ENCODE results near the gene DDX4. TPM values are rescaled to one million over a fixed set of nuclear protein-coding genes. Genes with fewer than 3 reads are reported as not detected.

DDX4 gene
- total and polyA plus RNA-seq, 9 of the 15 experiments (the other 6 are each of a cell fraction or from before 2014, with no cell fraction given) = not detected

Small RNAs within 50 kb of the gene (small RNA-seq; reads per million reads assigned to genes)
- not detected for gene AC016632.1
- 2.0 reads per million, percentile 81 among the genes with 10 or more reads in this experiment for gene RNA5SP183

Other genes with a start within 250 kb of the DDX4 start
- not detected in 2 replicates for gene PLPP1, start 203.1 kb upstream of the DDX4 start, total RNA-seq (2014; rRNA removed)
- gene PLPP1, start 203.1 kb upstream of the DDX4 start, total RNA-seq (2014; rRNA removed; fragmentation: Illumina TruSeq; extraction: Trizol) = not detected in 2 replicates
- gene PLPP1, start 203.1 kb upstream of the DDX4 start, total RNA-seq (2015; rRNA removed; fragmentation: Illumina TruSeq; extraction: Trizol) = not detected in 2 replicates
- gene PLPP1, start 203.1 kb upstream of the DDX4 start, total RNA-seq (2021) = 0.18 and 0.24 TPM in 2 replicates
- gene PLPP1, start 203.1 kb upstream of the DDX4 start, polyA plus RNA-seq (2011; rRNA removed) = not detected in 2 replicates
- gene PLPP1, start 203.1 kb upstream of the DDX4 start, polyA plus RNA-seq (2014; fragmentation: Illumina TruSeq; extraction: Trizol) = not detected in 2 replicates
- under 1 TPM; 0.04 TPM for gene PLPP1, start 203.1 kb upstream of the DDX4 start, polyA plus RNA-seq (2014; fragmentation: Nextera tagmentation; extraction: Ambion mirVana)
- not detected in 2 replicates for gene PLPP1, start 203.1 kb upstream of the DDX4 start, polyA plus RNA-seq (2014; rRNA removed)
- gene SLC38A9, start 25.7 kb upstream of the DDX4 start, total RNA-seq (2014; rRNA removed) = 14.0 and 15.2 TPM in 2 replicates
- gene SLC38A9, start 25.7 kb upstream of the DDX4 start, total RNA-seq (2014; rRNA removed; fragmentation: Illumina TruSeq; extraction: Trizol) = 30.2 and 33.7 TPM in 2 replicates
- 22.4 and 25.0 TPM in 2 replicates for gene SLC38A9, start 25.7 kb upstream of the DDX4 start, total RNA-seq (2015; rRNA removed; fragmentation: Illumina TruSeq; extraction: Trizol)
- 16.2 and 18.7 TPM in 2 replicates for gene SLC38A9, start 25.7 kb upstream of the DDX4 start, total RNA-seq (2021)
- gene SLC38A9, start 25.7 kb upstream of the DDX4 start, polyA plus RNA-seq (2011; rRNA removed) = 26.1 and 34.5 TPM in 2 replicates
- 20.7 and 21.7 TPM in 2 replicates for gene SLC38A9, start 25.7 kb upstream of the DDX4 start, polyA plus RNA-seq (2014; fragmentation: Illumina TruSeq; extraction: Trizol)
- gene SLC38A9, start 25.7 kb upstream of the DDX4 start, polyA plus RNA-seq (2014; fragmentation: Nextera tagmentation; extraction: Ambion mirVana) = 10 to 100 TPM; 20.2 to 20.6 TPM
- gene SLC38A9, start 25.7 kb upstream of the DDX4 start, polyA plus RNA-seq (2014; rRNA removed) = 20.7 and 21.5 TPM in 2 replicates
- gene IL31RA, start 113.3 kb downstream of the DDX4 start, total RNA-seq (2014; rRNA removed) = not detected in 2 replicates
- not detected in 2 replicates for gene IL31RA, start 113.3 kb downstream of the DDX4 start, total RNA-seq (2014; rRNA removed; fragmentation: Illumina TruSeq; extraction: Trizol)
- gene IL31RA, start 113.3 kb downstream of the DDX4 start, total RNA-seq (2015; rRNA removed; fragmentation: Illumina TruSeq; extraction: Trizol) = not detected in 2 replicates
- not detected in 2 replicates for gene IL31RA, start 113.3 kb downstream of the DDX4 start, total RNA-seq (2021)
- not detected in 2 replicates for gene IL31RA, start 113.3 kb downstream of the DDX4 start, polyA plus RNA-seq (2011; rRNA removed)
- not detected in 2 replicates for gene IL31RA, start 113.3 kb downstream of the DDX4 start, polyA plus RNA-seq (2014; fragmentation: Illumina TruSeq; extraction: Trizol)
- not detected for gene IL31RA, start 113.3 kb downstream of the DDX4 start, polyA plus RNA-seq (2014; fragmentation: Nextera tagmentation; extraction: Ambion mirVana)
- gene IL31RA, start 113.3 kb downstream of the DDX4 start, polyA plus RNA-seq (2014; rRNA removed) = not detected in 2 replicates